Fibroblast of skin of left biceps (primary cell): Measurements from ENCODE around the gene MEX3C.

Experiments used
- DNase-seq, 2 experiments: peaks; one replicate each; pipeline ENCODE4 v3.0.0-alpha.2; 2013; ENCODE audit warnings: low read depth in 2 of 2

MEX3C gene

GRCh38 chr18:51197661-51198424 is at the start of gene MEX3C:
TSS of gene MEX3C (minus strand) at chr18:51197681. CDS start at chr18:51197320, 361 bp downstream.
- peak; percentile 98 to 99 for DNase-seq

DNA sequence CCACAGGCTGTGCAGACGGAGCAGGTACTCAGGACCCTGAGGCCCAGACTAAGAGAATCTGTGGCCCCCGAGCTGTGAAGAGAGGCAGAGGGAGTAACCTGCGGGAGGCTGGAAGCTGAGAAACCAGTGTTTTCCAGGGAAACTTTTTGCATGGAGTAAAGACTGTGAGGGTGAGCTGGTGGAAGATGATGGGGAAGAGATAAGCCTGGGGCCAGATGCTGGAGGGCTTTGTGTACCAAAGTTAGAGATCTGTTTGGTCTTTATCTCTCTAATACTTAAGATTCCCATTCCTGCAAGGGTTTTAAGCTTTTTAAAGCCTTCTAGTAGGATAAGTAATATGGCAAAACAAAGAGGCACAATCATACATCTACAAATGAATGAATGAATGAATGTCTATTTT is 43.7 kb upstream of the MEX3C start:
- DNase-seq: no peak

- DNase-seq: no peak
Observed at GRCh38 chr18:51236225-51236624, 38.7 kb upstream of the MEX3C start.

DNA sequence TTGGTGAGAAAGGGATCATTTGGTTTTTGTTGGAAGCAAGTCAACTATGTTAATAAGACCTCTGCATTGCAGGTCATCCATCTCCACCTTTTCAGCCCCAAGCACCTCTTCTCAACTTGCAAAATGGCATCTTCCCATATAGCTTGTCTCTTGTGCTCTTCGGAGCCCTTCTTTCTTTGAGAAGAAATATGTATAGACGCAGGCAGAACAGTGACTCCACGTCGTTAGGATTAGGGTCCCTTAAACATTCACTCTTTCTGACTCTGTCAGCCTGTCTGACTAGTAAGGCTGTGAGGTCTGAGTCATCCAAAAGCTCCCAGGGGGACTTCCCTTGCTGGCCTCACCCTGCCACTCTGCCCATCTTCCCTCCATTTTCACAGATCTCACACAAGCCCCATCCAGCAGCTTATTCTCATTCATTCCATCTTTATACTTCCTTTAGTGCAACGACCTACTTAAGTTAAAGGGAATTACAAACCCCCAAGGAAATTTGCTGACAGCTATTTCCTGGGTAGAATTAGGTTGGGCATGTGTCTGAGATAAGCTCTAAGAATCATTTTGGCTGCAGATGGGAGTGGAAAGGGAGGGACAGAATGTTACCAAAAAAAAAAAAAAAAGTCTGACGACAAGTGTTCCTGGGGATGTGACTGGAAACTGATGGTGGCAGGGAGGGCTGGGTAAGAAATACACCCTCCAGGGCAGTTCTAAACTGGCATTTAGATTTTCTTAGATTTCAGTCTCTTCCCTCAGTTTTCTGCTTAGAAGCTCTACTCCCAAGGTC is 37.7 kb upstream of the MEX3C start:
- no peak for DNase-seq

- no peak for DNase-seq
Observed at GRCh38 chr18:51234117-51235008, 36.9 kb upstream of the MEX3C start.

GRCh38 chr18:51229328-51229727 is 31.8 kb upstream of the MEX3C start:
- no peak for DNase-seq

- DNase-seq: no peak
Observed at GRCh38 chr18:51227660-51228059, 30.2 kb upstream of the MEX3C start.

- DNase-seq: no peak
Observed at GRCh38 chr18:51226587-51227350, 29.3 kb upstream of the MEX3C start.

- no peak for DNase-seq
Observed at GRCh38 chr18:51226068-51226467, 28.6 kb upstream of the MEX3C start.

- DNase-seq: no peak
Observed at GRCh38 chr18:51212606-51213005, 15.1 kb upstream of the MEX3C start.

GRCh38 chr18:51211552-51211951 is 14.1 kb upstream of the MEX3C start:
- no peak for DNase-seq

GRCh38 chr18:51196811-51197660 is 445 bp downstream of the MEX3C start:
- peak in 1 of 2 experiments; percentile 8 for DNase-seq

GRCh38 chr18:51196118-51196810 is 1.2 kb downstream of the MEX3C start:
- DNase-seq: no peak

- peak in 1 of 2 experiments; percentile 9 for DNase-seq
Observed at GRCh38 chr18:51195451-51196117, 1.9 kb downstream of the MEX3C start.

GRCh38 chr18:51195086-51195450 is 2.4 kb downstream of the MEX3C start:
- DNase-seq: no peak

DNA sequence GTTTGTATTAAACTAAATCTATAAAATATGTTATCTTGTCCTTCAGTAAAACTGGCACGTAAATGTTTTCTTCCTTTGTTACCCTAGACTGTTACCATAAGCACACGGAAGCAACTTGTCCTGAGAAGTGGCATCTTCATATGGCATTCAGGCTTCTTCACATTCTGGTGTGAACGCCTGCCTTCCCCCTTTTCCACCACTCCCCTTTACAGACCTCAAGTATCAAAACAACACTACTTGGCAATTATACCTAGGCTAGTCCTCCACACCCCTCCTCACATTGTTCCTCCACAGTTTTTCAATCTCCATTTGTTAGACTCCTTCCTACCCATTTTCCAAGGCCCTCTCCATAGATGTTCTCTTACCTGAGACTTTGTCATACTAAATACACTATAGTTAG is 2.9 kb downstream of the MEX3C start:
- DNase-seq: no peak

GRCh38 chr18:51193621-51194287 is 3.7 kb downstream of the MEX3C start:
- no peak for DNase-seq

DNA sequence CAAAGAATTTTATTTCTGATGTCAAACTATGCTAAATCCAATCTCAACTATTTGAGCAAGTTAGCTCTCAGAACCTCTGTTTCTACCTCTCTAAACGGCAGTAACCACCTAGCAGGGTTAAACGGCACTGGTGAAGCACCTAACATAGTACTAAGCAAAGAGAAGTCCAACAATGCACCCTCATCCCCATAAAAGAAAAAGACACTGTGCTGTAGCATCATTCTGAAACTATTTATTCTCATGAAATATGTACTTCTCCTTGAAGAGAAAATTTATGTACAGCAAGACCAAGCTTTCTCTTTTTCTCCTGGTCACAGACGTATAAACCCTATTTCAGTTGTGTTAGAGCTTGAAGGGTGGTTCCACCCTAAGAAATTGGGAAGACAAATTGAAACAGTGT is 4.8 kb downstream of the MEX3C start:
- no peak for DNase-seq

- no peak for DNase-seq
Observed at GRCh38 chr18:51192026-51192425, 5.5 kb downstream of the MEX3C start.
